Esophagus squamous epithelium (tissue), 4 donors: ENCODE measurements around the gene MAP4K4.

ENCODE experiments used
- POLR2A ChIP-seq, 4 donors: fragments of 450-650 bp; IDR thresholded peaks; one replicate each; pipeline ENCODE4 v1.6.1; 2017; ENCODE audit warnings: antibody characterized with exemption in 4 of 4, mild to moderate bottlenecking in 4 of 4, moderate library complexity in 3 of 4
- TF ChIP-seq, protein P1 (sequence below), 6 experiments: fragments of 450-650 bp in 4 of 6; fragments of 200-600 bp in 2 of 6; sonication (generic) in 2 of 6; IDR thresholded peaks; one replicate each; pipeline ENCODE4 v1.5.1; 2016 to 2019; ENCODE audit warnings: antibody characterized with exemption in 6 of 6, mild to moderate bottlenecking in 4 of 6, moderate library complexity in 4 of 6

GRCh38 chr2:101667823-101668222, 29.7 kb upstream of the MAP4K4 start:
- TF ChIP-seq, protein P1, sequence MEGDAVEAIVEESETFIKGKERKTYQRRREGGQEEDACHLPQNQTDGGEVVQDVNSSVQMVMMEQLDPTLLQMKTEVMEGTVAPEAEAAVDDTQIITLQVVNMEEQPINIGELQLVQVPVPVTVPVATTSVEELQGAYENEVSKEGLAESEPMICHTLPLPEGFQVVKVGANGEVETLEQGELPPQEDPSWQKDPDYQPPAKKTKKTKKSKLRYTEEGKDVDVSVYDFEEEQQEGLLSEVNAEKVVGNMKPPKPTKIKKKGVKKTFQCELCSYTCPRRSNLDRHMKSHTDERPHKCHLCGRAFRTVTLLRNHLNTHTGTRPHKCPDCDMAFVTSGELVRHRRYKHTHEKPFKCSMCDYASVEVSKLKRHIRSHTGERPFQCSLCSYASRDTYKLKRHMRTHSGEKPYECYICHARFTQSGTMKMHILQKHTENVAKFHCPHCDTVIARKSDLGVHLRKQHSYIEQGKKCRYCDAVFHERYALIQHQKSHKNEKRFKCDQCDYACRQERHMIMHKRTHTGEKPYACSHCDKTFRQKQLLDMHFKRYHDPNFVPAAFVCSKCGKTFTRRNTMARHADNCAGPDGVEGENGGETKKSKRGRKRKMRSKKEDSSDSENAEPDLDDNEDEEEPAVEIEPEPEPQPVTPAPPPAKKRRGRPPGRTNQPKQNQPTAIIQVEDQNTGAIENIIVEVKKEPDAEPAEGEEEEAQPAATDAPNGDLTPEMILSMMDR (IDR thresholded peaks at IDR 0.05) = no peak
- no peak for TF ChIP-seq POLR2A (IDR thresholded peaks at IDR 0.05)
